ENCODE data around the gene PLAU.
A peak's percentile ranks its signal among the peaks of the same experiment; 100 is the strongest.
"Not testable (repeated sequence)": the region's sequence is repeated elsewhere in the genome, so short reads cannot be mapped to it uniquely, and the experiment has no call there.

PLAU gene

DNA sequence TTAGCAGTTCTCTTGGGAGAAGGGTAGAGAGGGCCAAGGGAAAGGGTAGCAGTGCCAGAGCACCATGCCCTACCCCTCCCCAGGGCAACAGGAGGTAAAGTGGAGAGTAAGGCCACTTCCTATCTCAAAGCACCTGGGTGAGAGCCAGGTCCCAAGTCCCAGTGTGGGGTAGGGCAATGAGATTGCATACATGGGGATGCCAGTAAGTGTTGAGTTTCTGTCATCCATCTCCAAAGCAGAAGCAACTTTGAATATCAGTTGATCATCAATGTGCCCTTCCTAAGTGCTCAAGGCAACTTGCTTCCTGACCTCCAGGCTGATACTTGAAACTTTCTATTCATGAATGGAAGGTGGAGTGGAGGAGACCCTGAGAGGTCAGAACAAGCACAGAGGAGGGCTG, 34.4 kb upstream of the PLAU start:
- FAIRE-seq = no peak
- no peak for DNase-seq (ENCODE audit: low spot score)

GRCh38 chr10:73876971-73877370, 34.0 kb upstream of the PLAU start:
- no peak for FAIRE-seq
- DNase-seq (ENCODE audit: low spot score) = no peak

- FAIRE-seq = no peak
- no peak for DNase-seq (ENCODE audit: low spot score)
These were observed 33.3 kb upstream of the PLAU start for GRCh38 chr10:73877533-73878160.

DNA sequence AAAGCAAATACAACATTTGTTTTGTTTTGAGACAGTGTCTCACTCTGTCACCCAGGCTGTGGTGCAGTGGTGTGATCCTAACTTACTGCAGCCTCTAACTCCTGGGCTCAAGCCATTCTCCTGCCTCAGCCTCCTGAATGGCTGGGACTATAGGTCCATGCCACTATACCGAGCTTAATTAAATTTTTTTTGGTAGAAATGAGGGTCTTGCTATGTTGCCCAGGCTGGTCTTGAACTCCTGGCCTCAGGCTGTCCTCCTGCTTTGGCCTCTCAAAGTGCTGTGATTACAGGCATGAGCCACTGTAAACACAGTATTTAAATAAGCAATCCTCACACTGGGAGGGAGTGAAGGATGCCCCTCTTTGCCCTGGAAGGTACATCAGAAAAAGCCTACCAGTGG, 32.6 kb upstream of the PLAU start:
- DNase-seq (ENCODE audit: low spot score) (no peak), FAIRE-seq (no peak)

DNA sequence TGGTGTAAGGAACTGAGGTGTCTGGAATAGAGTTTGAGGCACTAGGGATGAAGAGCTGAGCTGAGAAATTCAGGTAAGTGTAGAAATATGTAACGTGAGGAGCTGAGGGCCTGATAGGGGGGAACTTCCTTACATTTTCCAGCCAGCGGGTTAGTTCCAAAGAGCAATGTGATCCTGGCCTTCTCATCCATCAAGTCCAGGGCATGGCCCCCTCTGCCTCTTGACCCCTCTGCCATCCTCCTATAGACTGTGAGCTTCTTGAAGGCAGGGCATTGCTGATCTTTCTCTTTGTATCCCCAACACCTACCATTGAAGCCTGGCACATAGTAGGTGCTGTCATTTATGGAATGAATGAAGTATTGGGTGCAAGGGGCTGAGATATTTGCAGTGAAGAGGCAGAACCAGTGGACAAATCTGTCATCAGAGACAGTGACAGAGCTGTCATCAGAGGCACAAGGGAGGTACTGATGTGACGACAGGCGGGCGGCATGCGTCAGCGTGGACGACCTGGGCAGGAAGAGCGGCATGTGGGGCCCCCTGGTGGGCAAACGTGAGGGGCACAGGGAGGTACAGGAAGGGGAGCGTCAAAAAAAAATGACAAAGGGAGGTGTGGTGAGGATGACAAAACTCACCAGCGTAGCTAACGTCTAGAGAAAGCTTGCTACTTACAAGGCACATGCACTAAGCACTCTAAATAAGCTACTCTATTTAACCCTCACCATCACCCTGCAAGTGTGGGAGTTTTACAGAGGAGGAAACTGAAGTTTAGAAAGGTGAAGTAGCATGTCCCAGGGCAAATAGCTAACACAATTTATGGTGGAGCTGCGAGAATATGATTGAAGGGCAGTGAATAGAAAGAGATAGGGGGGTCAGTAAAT, 31.4 kb upstream of the PLAU start:
- no peak for FAIRE-seq
- peak; percentile 58 for DNase-seq (ENCODE audit: low spot score)

DNA sequence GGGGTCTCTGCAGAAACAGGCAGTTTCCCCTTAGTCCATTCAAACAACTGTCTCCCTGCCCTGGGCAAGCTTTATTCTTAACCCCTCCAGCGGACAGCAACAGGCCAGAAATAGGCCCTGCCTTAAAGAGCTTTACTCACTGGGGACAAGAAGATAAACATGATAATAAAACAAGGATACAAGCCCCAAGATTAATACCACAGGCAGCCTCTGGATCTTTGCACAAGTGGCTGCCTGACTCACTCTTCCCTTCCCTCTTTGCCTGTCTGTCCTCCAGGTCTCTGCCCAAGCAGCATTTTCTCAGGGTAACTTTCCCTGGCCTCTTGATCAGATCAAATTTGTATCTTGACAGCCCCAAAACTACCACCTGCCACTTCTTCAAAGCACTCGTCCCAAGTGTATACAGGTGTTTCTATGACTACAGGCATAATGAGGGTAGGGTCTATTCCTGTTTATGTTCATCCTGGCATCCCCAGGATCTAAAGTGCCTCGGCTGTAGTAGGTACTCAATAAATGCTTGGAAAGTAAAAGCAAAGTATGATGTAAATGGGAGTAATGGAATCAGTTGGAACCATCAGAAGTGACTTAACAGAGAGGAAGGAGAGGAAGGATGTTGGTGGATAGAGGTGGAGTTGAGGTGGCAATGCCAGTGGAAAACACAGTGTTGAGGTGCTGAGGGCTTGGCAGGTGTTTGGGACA, 29.6 kb upstream of the PLAU start:
- DNase-seq (ENCODE audit: low spot score) (no peak), FAIRE-seq (no peak)

DNA sequence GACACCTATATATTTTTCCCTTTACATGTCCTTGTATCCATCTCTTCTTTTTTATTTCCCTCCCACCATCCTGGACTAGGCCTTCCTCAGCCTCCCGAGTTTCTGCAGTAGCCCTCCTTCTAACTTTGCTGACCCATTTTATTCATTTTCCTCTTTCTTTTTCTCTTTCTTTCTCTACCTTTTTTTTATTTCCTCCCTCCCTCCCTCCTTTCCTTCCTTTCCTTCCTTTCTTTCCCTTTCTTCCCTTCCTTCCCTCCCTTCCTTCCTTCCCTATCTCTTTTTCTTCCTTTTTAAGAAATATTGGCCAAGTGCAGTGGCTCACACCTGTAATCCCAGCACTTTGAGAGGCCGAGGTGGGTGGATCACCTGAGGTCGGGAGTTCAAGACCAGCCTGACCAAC, 26.9 kb upstream of the PLAU start:
- no peak for FAIRE-seq

GRCh38 chr10:73886085-73886529, 24.8 kb upstream of the PLAU start:
- no peak for FAIRE-seq

More for the DNA sequence above, 26.9 kb upstream of the PLAU start:
- DNase-seq (ENCODE audit: low spot score) = no peak

DNA sequence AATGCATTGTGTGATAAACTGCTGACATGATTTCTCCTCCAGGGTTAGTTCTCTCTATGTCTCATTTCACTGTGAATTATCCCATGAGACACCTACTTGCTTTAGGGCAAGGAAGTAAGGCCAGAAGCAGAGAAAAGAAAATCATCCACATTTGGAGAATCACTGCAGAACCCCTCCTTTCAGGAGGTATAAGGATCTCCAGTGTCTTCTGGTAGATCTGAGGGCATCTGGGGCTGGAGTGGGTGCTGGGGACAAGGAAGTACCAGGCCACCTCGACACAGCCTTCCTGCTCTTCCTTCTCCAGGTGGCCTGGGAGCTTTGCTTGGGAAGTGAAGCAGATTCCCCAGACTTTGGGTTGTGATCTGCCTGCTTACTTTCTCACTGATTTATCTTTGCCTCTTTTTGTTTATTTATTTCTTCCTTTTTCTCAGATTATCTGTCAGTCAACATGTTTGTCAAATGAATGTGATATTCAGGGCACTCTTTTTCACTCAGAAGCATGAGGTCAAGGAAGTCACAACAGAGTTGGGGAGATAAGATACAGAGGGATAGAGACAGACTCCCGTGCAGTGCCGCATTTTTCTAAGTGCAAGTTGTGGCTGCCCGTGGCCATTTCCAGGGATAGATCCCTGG, 24.2 kb upstream of the PLAU start:
- FAIRE-seq (no peak), DNase-seq (ENCODE audit: low spot score) (no peak)

More at GRCh38 chr10:73886085-73886529, 24.8 kb upstream of the PLAU start:
- DNase-seq (ENCODE audit: low spot score) = peak; percentile 86

DNA sequence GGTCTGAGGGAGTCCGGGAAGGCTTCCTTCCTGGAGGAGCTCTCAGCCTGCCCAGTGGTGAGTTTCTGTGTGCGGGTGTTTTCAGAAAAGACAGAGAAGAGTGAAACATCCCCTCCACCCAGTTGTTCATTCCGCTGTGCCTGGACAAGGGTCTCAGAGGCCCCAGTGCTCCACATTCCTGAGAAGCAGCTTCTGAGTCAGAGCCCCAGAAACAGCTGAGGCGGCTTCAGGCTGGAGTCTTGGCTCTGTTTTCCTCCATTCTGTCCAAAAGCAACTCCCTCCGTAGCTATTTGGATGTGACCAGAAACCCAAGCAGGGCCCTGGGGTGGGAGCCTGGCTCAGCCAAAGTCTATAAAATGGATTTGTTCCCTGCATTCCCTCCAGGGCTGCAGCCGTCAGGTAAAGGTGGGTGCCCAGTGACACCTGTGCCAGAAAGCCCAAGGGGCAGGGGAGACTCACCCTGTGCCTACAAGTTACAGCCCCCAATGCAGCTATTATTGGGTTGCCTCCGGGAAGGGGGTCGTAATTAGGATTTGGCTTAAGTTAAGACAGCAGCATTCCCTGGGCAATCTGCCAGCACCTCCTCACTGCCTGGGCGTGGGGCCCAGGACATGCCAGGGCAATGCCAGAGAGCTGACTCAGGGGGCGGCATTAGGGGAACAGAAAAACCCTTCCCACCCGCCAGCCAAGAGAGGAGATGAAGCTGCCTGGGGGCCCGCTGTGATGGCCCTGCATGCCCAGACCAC, 23.5 kb upstream of the PLAU start:
- FAIRE-seq = peak; percentile 83
- peak; percentile 88 for DNase-seq (ENCODE audit: low spot score)

- DNase-seq (ENCODE audit: low spot score) (no peak), FAIRE-seq (no peak)
These were observed 22.4 kb upstream of the PLAU start for GRCh38 chr10:73888514-73888913.

DNA sequence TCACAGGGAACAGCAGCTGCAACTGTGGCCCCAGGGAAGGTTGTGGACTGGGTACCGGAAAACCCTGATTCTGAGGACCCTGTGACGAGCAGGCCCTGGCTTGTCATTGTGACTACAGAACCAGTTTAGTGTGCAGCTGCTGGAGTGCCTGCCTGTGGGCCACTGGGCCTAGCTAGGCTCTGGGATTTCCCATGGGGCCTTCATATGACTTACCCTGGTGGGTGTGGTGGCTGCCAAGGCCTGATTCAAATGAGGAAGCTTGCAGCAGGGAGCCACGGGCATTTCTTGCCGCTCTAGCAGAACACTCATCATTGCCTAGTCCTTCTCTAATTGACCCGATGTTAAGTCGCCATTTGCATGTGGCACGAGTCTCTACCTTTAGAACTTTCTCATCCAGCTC, 21.9 kb upstream of the PLAU start:
- no peak for FAIRE-seq
- DNase-seq (ENCODE audit: low spot score) = peak; percentile 46

DNA sequence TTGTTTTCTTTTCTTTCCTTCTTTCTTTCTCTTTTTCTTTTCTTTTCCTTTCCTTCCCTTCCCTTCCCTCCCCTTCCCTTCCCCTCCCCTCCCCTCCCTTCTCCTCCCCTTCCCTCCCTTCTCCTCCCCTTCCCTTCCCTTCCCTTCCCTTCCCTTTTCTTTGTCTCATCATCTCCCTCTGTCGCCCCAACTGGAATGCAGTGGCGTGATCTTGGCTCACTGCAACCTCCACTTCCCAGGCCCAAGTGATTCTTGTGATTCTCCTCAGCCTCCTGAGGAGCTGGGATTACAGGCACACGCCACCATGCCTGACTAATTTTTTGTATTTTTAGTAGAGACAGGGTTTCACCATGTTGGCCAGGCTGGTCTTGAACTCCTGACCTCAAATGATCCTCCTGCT, 21.5 kb upstream of the PLAU start:
- not testable (repeated sequence) for DNase-seq (ENCODE audit: low spot score); FAIRE-seq

GRCh38 chr10:73890261-73890660, 20.7 kb upstream of the PLAU start:
- no peak for FAIRE-seq
- DNase-seq (ENCODE audit: low spot score) = no peak

GRCh38 chr10:73890830-73891229, 20.1 kb upstream of the PLAU start:
- DNase-seq (ENCODE audit: low spot score); FAIRE-seq: not testable (repeated sequence)

GRCh38 chr10:73891540-73891939, 19.4 kb upstream of the PLAU start:
- DNase-seq (ENCODE audit: low spot score) (no peak), FAIRE-seq (no peak)

DNA sequence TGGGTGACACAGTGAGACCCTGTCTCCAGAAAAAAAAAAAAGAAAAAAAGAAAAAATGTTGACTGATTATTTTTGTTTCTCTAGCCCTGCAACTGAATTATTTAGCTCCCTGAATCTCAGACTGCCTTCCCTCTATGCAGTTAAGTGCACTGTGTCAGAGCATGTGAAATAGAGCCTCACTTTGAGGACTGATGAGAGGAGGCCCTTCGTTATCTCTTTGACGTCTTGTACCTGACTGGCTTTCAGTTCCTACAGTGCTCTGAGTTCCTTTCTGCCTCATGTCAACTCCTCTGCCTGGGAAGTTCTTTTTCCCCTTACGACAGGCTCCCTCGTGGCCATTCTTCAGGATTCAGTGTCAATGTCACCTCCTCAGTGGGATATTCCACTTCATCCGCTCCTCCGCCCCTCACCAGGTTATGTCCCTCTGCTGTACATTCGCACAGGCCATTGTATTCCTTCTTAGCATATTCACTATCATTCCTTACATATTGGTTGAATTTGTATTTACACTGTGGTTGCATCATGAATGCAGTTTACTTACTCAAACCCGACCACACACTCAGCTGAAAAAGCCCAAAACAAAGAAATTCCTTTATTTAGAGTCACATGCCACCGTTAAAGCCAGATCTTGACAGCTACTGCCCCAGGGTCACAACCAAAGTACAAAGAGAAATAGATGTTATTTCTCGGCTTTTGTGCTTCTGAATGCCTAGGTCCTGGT, 18.5 kb upstream of the PLAU start:
- no peak for FAIRE-seq
- DNase-seq (ENCODE audit: low spot score) = no peak

DNA sequence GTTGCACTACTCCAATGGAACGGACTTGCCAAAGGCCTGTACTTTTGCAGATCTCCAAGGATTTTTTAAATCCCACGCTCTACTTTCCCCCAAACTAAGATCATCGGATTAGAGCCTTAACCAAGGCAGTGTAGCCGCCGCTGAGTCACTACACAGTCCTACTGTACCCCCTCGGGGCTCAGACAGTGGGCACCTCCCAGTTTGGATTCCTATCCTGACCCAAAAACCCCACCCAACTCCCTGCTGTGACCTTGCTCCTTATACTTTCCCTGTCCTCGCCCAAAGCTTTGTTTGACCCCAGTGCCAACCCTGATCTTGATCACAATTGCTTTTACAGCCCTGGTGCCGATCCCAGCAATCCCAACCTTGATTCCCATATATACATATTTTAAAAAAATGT, 17.5 kb upstream of the PLAU start:
- no peak for DNase-seq (ENCODE audit: low spot score)
- no peak for FAIRE-seq

DNA sequence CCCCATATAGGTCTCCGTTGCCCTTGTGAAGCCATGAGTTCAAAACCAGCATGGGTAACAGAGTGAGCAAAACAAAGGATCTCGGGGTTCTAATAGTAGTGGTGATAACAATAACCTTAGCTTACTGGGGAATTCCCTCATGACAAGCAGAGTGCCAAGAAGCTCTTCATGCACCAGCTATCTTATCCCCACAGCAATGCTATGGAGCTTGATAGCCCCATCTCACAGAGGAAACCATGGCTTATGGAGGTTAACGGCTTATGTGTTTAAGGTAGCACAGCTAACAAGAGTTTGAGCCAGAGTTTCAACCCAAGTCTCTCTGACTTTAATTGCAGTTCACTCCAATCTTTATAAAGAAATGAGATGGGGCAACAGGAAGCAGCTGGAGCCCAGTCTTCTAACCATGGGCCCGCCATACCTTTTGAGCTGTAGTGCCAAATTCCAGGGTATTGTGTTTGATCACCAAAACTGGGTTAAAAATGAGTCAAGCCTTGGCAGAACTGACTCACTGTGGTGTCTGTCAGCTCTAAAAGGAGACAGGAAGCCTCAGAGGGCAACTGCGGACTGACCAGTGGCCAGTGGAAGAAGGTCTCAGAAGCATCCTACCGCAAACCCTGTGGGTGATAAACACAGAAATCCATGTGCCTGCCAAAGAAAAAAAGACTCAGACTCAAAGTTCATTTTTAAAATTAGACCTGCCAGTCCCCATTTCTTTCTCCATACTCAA, 16.5 kb upstream of the PLAU start:
- DNase-seq (ENCODE audit: low spot score) = peak; percentile 81
- FAIRE-seq = no peak

GRCh38 chr10:73895381-73895780, 15.6 kb upstream of the PLAU start:
- DNase-seq (ENCODE audit: low spot score); FAIRE-seq: not testable (repeated sequence)
